ENCODE measurements around the gene RFX3.
A peak's percentile ranks its signal among the peaks of the same experiment; 100 is the strongest.

Gene RFX3

GRCh38 chr9:3525836-3526164 is at the start of gene RFX3:
Gene RFX3, minus strand, starts transcription at chr9:3526001. Its CDS starts 130,413 bp downstream, at chr9:3395588.
- DNase-seq, result peak; percentile 92

- no peak for DNase-seq
Observed at GRCh38 chr9:3571500-3571899, 45.7 kb upstream of the RFX3 start.

GRCh38 chr9:3569529-3569928 is 43.7 kb upstream of the RFX3 start:
- no peak for DNase-seq

- no peak for DNase-seq
Observed at GRCh38 chr9:3567988-3568387, 42.2 kb upstream of the RFX3 start.

- DNase-seq, result no peak
Observed at GRCh38 chr9:3553076-3553765, 27.4 kb upstream of the RFX3 start.

- no peak for DNase-seq
Observed at GRCh38 chr9:3549225-3549624, 23.4 kb upstream of the RFX3 start.

GRCh38 chr9:3548648-3549047 is 22.8 kb upstream of the RFX3 start:
- DNase-seq, result no peak

- DNase-seq, result no peak
Observed at GRCh38 chr9:3541206-3541605, 15.4 kb upstream of the RFX3 start.

GRCh38 chr9:3534614-3535404 is 9.0 kb upstream of the RFX3 start:
- DNase-seq, result no peak

- DNase-seq, result no peak
Observed at GRCh38 chr9:3532158-3532557, 6.4 kb upstream of the RFX3 start.

GRCh38 chr9:3528451-3528850 is 2.6 kb upstream of the RFX3 start:
- peak; percentile 41 for DNase-seq

- no peak for DNase-seq
Observed at GRCh38 chr9:3526997-3527940, 1.5 kb upstream of the RFX3 start.

- DNase-seq, result peak; percentile 92
Observed at GRCh38 chr9:3526165-3526996, 580 bp upstream of the RFX3 start.

- DNase-seq, result no peak
Observed at GRCh38 chr9:3525096-3525835, 535 bp downstream of the RFX3 start.

GRCh38 chr9:3521966-3522365 is 3.8 kb downstream of the RFX3 start:
- no peak for DNase-seq

GRCh38 chr9:3520564-3520963 is 5.2 kb downstream of the RFX3 start:
- DNase-seq, result no peak

- DNase-seq, result no peak
Observed at GRCh38 chr9:3517377-3518048, 8.3 kb downstream of the RFX3 start.

- no peak for DNase-seq
Observed at GRCh38 chr9:3516667-3517330, 9.0 kb downstream of the RFX3 start.

- no peak for DNase-seq
Observed at GRCh38 chr9:3515405-3515804, 10.4 kb downstream of the RFX3 start.

GRCh38 chr9:3514786-3515185 is 11.0 kb downstream of the RFX3 start:
- no peak for DNase-seq
